ENCODE measurements around the gene FAM117A. TPM values are rescaled to one million over a fixed set of nuclear protein-coding genes. Genes with fewer than 3 reads are reported as not detected.

The FAM117A gene
- total RNA-seq: 10.3 TPM

GRCh38 chr17:49763735-49764558, at the start of gene FAM117A:
TSS of gene FAM117A (minus strand) at chr17:49764131. CDS start at chr17:49764087, 44 bp downstream.

GRCh38 chr17:49788478-49789242, 24.7 kb upstream of the FAM117A start, which contains the start of gene KAT7:
TSS of gene KAT7 (plus strand) at chr17:49788681. CDS start at chr17:49788835, 154 bp downstream.

GRCh38 chr17:49707608-49708514, 56.1 kb downstream of the FAM117A start, which contains the start of gene SLC35B1:
TSS of gene SLC35B1 (minus strand) at chr17:49707964. CDS start at chr17:49707833, 131 bp downstream.

GRCh38 chr17:49677933-49678847, 85.7 kb downstream of the FAM117A start, which contains the start of gene SPOP:
TSS of gene SPOP (minus strand) at chr17:49678097. CDS start at chr17:49622810, 55,287 bp downstream.

Other genes starting within 250 kb of the FAM117A start
- 0.93 TPM for gene NXPH3, start 188.3 kb downstream of the FAM117A start, total RNA-seq
- gene SPOP, start 86.0 kb downstream of the FAM117A start, total RNA-seq: 103 TPM
- gene SLC35B1, start 56.2 kb downstream of the FAM117A start, total RNA-seq: 29.8 TPM
- 55.0 TPM for gene KAT7, start 24.6 kb upstream of the FAM117A start, total RNA-seq
- not detected for gene TAC4, start 83.9 kb upstream of the FAM117A start, total RNA-seq
- not detected for gene DLX4, start 205.1 kb upstream of the FAM117A start, total RNA-seq
- 0.41 TPM for gene DLX3, start 231.1 kb upstream of the FAM117A start, total RNA-seq